Activated CD4-positive, alpha-beta memory T cell treated with anti-CD3 and anti-CD28 coated beads, Interleukin-2, amount 10 ng/mL, durations not matched to agents 7 days and 5 days (primary cell): ENCODE results near the gene CDK2AP2. TPM values are rescaled to one million over a fixed set of nuclear protein-coding genes. Genes with fewer than 3 reads are reported as not detected.

Experiments used
- CTCF ChIA-PET: fragments of 350-600 bp; sonication (Branson Sonifier 250); formaldehyde crosslinking; loops from one replicate; lab custom pipeline; 2021; ENCODE audit warnings: antibody characterized with exemption, inconsistent platforms; lab: Charles Lee
- POLR2A ChIA-PET: fragments of 350-600 bp; sonication (Branson Sonifier 250); formaldehyde crosslinking; loops from one replicate; lab custom pipeline; 2021; ENCODE audit warnings: antibody characterized with exemption; lab: Charles Lee
- DNase-seq: peaks from one replicate; pipeline ENCODE4 v3.0.0-alpha.2; 2020
- H3K27ac Mint-ChIP-seq: one replicate; pipeline ENCODE4 v1.8.0; 2021; ENCODE audit warnings: mild to moderate bottlenecking, mixed read lengths
- H3K27me3 Mint-ChIP-seq: one replicate; pipeline ENCODE4 v1.8.0; 2021; ENCODE audit warnings: mixed read lengths
- H3K36me3 Mint-ChIP-seq: one replicate; pipeline ENCODE4 v1.8.0; 2021; ENCODE audit warnings: low read depth, mixed read lengths
- H3K4me1 Mint-ChIP-seq: one replicate; pipeline ENCODE4 v1.8.0; 2021; ENCODE audit warnings: mixed read lengths
- H3K4me3 Mint-ChIP-seq: one replicate; pipeline ENCODE4 v1.8.0; 2021; ENCODE audit warnings: mild to moderate bottlenecking, mixed read lengths
- H3K9me3 Mint-ChIP-seq: one replicate; pipeline ENCODE4 v1.8.0; 2021; ENCODE audit warnings: mixed read lengths
- total RNA-seq, 2 experiments: library from RNA; stranded (reverse); gene quantifications; one replicate each; pipeline ENCODE4 v1.2.3, GENCODE V29; 2021

Gene CDK2AP2
- total RNA-seq, 2 experiments from 2014 or later, result 116 to 119 TPM

DNA sequence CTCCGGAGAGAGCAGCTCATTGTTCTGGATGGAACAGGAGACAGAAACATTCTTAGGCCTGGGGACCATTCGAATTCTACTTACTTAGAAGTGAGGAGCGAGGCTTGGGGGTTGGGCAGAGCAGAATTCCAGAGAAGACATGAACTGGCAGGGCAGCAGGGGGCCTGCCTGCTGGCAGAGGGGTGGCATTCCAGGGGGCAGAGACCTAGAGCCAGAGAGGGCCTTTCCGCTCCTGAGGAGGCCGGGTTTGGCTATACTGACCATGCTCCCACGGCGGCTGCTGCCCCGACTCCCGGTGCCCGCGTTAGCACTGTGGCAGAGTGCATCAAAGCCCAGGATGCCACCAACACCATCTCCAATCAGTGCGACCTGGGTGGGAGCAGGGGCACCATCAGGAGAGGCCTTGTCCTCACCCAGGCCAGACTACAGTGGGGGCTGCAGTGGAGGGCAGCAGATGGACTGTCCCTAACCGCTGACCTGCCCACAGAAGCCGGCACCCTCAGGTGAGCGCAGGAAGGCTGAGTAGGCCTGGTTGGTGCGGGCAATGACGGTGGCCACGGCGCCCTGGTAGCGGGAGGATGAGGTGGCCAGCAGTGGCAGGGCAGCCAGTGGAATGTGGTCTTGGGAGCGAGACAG is 10.2 kb downstream of the CDK2AP2 start:
- ChIA-PET CTCF (no interaction called here), POLR2A (no interaction called here)
- no peak overlapping the region for H3K4me3 Mint-ChIP-seq
- H3K4me1 Mint-ChIP-seq, result peaks cover 14% of the 10 kb centered on the region
- no peak for DNase-seq
- no peaks in the 10 kb centered on the region for H3K9me3 Mint-ChIP-seq
- H3K27me3 Mint-ChIP-seq, result no peaks in the 10 kb centered on the region
- H3K27ac Mint-ChIP-seq, result no peak overlapping the region
- peaks cover 60% of the 10 kb centered on the region for H3K36me3 Mint-ChIP-seq

GRCh38 chr11:67496113-67496512 is 11.8 kb downstream of the CDK2AP2 start:
- no peak overlapping the region for H3K27ac Mint-ChIP-seq
- peaks cover 7% of the 10 kb centered on the region for H3K4me1 Mint-ChIP-seq
- ChIA-PET CTCF (no interaction called here), POLR2A (no interaction called here)
- no peaks in the 10 kb centered on the region for H3K9me3 Mint-ChIP-seq
- H3K27me3 Mint-ChIP-seq, result no peaks in the 10 kb centered on the region
- H3K4me3 Mint-ChIP-seq, result no peak overlapping the region
- peaks cover 50% of the 10 kb centered on the region for H3K36me3 Mint-ChIP-seq
- no peak for DNase-seq

DNA sequence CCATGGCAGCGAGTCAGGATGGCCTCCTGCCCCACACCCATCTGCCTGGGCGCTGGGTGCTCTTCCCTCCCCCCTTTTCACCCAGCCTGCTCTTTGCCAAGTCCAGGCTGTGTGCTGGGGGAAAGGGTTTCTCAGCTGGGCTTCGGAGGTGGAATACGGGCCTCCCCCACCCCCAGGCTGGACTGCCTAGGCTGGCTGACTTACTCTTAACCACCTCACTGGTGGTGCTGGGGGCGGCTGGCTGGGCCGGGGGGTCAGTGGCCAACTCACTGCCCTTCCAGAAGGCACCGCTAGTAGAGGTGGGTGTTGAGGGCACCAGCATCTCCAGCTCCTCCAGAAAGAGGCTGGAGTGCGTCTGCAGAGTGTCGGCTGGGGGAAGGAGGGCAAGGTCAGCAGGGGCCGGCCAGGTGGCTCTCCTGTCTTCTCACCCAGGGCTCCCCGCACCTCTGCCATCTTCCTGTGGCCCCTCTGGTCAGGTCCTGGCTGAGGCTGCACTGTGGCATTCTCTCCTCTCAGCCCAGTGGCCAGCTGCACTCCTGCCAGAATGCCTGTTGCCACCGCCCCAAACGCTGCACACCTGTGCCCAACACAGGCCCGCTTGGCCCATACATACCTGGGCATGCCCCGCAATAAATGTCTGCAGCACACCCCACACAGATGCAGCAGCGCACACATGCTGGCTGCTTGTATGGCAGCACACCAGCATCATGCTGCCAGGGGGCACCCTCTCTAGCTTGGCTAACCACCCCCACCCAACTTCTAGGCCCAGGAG is 12.5 kb downstream of the CDK2AP2 start:
- no peak for DNase-seq
- H3K36me3 Mint-ChIP-seq, result peaks cover 49% of the 10 kb centered on the region
- H3K4me3 Mint-ChIP-seq, result no peak overlapping the region
- H3K27me3 Mint-ChIP-seq, result no peaks in the 10 kb centered on the region
- H3K9me3 Mint-ChIP-seq, result no peaks in the 10 kb centered on the region
- ChIA-PET POLR2A (no interaction called here), CTCF (no interaction called here)
- H3K27ac Mint-ChIP-seq, result no peak overlapping the region
- H3K4me1 Mint-ChIP-seq, result peaks cover under 1% of the 10 kb centered on the region

GRCh38 chr11:67494371-67495233 is 13.4 kb downstream of the CDK2AP2 start:
- H3K27ac Mint-ChIP-seq, result no peak overlapping the region
- no peaks in the 10 kb centered on the region for H3K9me3 Mint-ChIP-seq
- H3K27me3 Mint-ChIP-seq, result no peaks in the 10 kb centered on the region
- peaks cover 3% of the 10 kb centered on the region for H3K4me1 Mint-ChIP-seq
- H3K4me3 Mint-ChIP-seq, result no peak overlapping the region
- POLR2A ChIA-PET, result no interaction called here
- no peak for DNase-seq
- peaks cover 52% of the 10 kb centered on the region for H3K36me3 Mint-ChIP-seq
- CTCF ChIA-PET, result no interaction called here

DNA sequence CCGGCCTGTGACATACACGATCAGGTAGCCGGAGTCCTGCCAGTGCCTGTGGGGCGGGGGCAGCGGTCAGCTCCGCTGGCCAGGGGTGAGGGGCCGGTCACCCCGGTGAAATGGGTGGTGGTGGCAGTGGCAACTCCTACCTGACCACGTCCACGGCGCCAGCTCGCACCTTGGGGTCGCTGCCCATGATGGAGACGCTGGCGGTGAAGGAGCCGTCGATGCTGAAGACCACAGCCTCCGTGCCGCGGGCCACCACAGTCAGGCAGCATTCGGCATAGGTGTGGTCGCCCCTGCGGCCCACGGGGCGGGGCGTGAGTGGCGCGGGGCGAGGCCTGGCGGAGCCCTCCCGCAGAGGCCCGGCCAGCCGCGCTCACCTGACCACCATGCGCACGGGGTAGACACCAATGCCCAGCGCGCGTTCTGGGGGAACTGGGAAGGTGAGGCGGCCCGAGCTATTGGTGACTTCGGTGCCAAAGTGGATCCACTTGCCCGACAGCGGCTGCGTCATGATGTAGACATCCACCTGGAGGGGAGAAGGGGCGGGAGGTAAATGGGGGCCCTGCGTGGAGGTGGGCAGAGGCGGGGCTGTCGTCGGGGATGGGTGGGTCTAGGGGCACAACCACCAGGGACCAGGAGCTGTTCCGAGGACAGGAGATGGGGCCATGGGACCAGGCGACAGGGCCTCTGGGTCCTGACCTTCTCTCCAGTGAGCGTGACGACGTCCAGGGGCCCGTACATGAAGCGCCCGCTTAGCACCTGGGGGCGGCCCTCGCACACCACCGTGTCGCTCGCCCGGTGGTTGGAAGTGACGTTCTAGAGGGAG is 14.2 kb downstream of the CDK2AP2 start:
- CTCF ChIA-PET, result no interaction called here
- Mint-ChIP-seq H3K9me3 (no peaks in the 10 kb centered on the region), H3K27me3 (no peaks in the 10 kb centered on the region), H3K27ac (no peak overlapping the region), H3K4me1 (peaks cover 6% of the 10 kb centered on the region), H3K4me3 (no peak overlapping the region), H3K36me3 (peaks cover 53% of the 10 kb centered on the region)
- no peak for DNase-seq
- POLR2A ChIA-PET, result interaction anchor here (1.2 kb wide), 1 partner anchor 25 kb away, joined by 4 read pairs; no protein-coding TSS in a partner anchor

- CTCF ChIA-PET, result no interaction called here
- peak; percentile 31 for DNase-seq
- Mint-ChIP-seq H3K4me3 (no peak overlapping the region), H3K4me1 (peaks cover 14% of the 10 kb centered on the region), H3K9me3 (no peaks in the 10 kb centered on the region), H3K27ac (no peak overlapping the region), H3K36me3 (peaks cover 55% of the 10 kb centered on the region), H3K27me3 (no peaks in the 10 kb centered on the region)
- POLR2A ChIA-PET, result interaction anchor here (0.9 to 3.2 kb wide), 6 partner anchors 9 to 102 kb away, joined by 3 to 27 read pairs (median 4); partner anchors contain the start of gene PTPRCAP
Measured at GRCh38 chr11:67492801-67493547, 15.0 kb downstream of the CDK2AP2 start.

DNA sequence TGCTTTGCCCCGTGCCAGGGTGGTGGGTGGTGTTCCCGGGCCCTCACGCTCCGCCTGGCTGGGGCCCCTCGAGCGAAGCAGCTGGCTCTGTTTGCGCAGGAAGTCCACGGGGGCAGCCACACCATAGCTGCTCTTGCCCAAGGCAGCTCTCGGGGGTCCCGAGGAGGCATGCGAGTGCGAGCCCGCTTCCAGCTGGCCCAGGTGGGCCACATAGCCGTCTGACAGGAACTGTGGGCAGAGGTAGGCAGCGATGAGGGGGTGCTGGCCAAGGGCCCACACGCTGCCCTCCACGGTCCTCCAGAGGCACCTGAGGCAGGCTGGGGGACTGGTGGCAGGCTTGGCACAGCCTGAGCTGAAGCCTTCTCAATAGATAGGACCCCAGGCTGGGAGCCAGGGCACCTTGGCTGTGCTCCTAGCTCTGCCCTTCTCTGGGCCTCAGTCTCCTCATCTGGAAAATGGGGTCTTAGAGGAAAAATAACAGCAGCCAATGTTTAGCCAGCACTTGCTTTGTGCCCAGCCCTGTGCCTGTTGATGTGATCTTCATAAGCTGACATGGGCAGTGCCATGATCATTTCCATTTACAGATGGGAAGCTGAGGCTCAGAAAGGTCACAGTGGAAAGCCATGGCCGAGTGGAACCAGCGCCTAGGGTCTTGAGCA is 15.8 kb downstream of the CDK2AP2 start:
- H3K36me3 Mint-ChIP-seq, result peaks cover 55% of the 10 kb centered on the region
- peaks cover 22% of the 10 kb centered on the region for H3K4me1 Mint-ChIP-seq

GRCh38 chr11:67491276-67492068 is 16.5 kb downstream of the CDK2AP2 start:
- H3K36me3 Mint-ChIP-seq, result peaks cover 57% of the 10 kb centered on the region
- H3K4me1 Mint-ChIP-seq, result peaks cover 29% of the 10 kb centered on the region
- no peaks in the 10 kb centered on the region for H3K9me3 Mint-ChIP-seq
- DNase-seq, result no peak
- H3K4me3 Mint-ChIP-seq, result no peak overlapping the region
- CTCF ChIA-PET, result no interaction called here
- H3K27ac Mint-ChIP-seq, result no peak overlapping the region
- POLR2A ChIA-PET, result interaction anchor here (1.0 to 7.9 kb wide), 8 partner anchors 11 to 203 kb away, joined by 3 to 39 read pairs (median 4); partner anchors contain the start of genes PITPNM1 and PTPRCAP
- H3K27me3 Mint-ChIP-seq, result no peaks in the 10 kb centered on the region

More for the DNA sequence above, 15.8 kb downstream of the CDK2AP2 start:
- no peak overlapping the region for H3K27ac Mint-ChIP-seq
- no peak overlapping the region for H3K4me3 Mint-ChIP-seq
- POLR2A ChIA-PET, result interaction anchor here (0.9 to 3.2 kb wide), 7 partner anchors 8 to 101 kb away, joined by 3 to 27 read pairs (median 4); partner anchors contain the start of gene PTPRCAP
- H3K9me3 Mint-ChIP-seq, result no peaks in the 10 kb centered on the region
- no peak for DNase-seq
- no peaks in the 10 kb centered on the region for H3K27me3 Mint-ChIP-seq
- CTCF ChIA-PET, result no interaction called here

DNA sequence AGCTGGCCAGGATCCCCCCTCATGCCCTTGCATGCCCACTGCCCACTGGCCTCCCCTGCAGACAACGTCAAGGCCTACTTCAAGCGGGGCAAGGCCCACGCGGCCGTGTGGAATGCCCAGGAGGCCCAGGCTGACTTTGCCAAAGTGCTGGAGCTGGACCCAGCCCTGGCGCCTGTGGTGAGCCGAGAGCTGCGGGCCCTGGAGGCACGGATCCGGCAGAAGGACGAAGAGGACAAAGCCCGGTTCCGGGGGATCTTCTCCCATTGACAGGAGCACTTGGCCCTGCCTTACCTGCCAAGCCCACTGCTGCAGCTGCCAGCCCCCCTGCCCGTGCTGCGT is 17.3 kb downstream of the CDK2AP2 start:
- CTCF ChIA-PET, result no interaction called here
- Mint-ChIP-seq H3K27me3 (no peaks in the 10 kb centered on the region), H3K27ac (no peak overlapping the region), H3K4me3 (no peak overlapping the region), H3K9me3 (no peaks in the 10 kb centered on the region), H3K4me1 (peaks cover 37% of the 10 kb centered on the region), H3K36me3 (peaks cover 57% of the 10 kb centered on the region)
- no peak for DNase-seq
- POLR2A ChIA-PET, result interaction anchor here (1.0 to 7.9 kb wide), 7 partner anchors 9 to 202 kb away, joined by 3 to 39 read pairs (median 4); partner anchors contain the start of genes PITPNM1 and PTPRCAP

DNA sequence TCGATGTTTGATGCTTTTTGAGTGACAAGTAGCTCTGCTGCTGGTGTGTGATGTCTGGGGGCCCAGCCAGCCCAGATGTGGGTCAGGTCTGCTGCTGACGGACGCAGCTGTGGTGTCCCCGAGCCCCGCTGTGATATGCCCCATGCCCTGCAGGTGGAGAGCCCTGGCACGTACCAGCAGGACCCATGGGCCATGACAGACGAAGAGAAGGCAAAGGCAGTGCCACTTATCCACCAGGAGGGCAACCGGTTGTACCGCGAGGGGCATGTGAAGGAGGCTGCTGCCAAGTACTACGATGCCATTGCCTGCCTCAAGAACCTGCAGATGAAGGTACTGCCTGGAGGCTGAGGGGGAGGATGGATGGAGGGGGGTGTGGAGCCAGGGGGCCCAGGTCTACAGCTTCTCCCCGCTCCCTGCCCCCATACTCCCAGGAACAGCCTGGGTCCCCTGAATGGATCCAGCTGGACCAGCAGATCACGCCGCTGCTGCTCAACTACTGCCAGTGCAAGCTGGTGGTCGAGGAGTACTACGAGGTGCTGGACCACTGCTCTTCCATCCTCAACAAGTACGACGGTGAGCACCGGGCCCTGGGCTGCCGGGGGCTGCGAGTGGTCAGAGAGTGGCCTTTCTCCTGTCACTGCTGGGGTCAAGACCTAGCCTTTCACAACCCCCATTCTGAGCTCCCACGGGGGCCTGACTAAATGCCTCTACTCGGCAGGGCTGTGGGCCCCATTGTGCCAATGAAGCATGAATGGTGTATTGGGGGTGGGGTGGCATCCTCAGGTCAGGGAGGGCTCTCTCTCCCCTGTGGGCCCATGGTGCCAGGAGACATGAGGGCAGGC is 17.9 kb downstream of the CDK2AP2 start:
- Mint-ChIP-seq H3K36me3 (peaks cover 54% of the 10 kb centered on the region), H3K9me3 (no peaks in the 10 kb centered on the region), H3K4me1 (peaks cover 40% of the 10 kb centered on the region), H3K27ac (peak overlapping the region; percentile 76), H3K27me3 (no peaks in the 10 kb centered on the region), H3K4me3 (no peak overlapping the region)
- no peak for DNase-seq
- ChIA-PET CTCF (interaction anchor here (1.8 kb wide), 1 partner anchor 16 kb away, joined by 4 read pairs; the partner anchor contains the start of gene PITPNM1), POLR2A (interaction anchor here (1.1 to 7.9 kb wide), 6 partner anchors 10 to 202 kb away, joined by 3 to 39 read pairs (median 4); partner anchors contain the start of genes PITPNM1, PPP1CA and PTPRCAP)
